Heart right ventricle (tissue), 16 donors: ENCODE data around the gene TMEM221. TPM values are rescaled to one million over a fixed set of nuclear protein-coding genes. Genes with fewer than 3 reads are reported as not detected.

Experiments
- ATAC-seq, 8 donors: fragments of 200-7000 bp; cut with Tn5 transposase; one replicate each; pipeline ENCODE4 v1.9.1; 2020; ENCODE audit warnings: mild to moderate bottlenecking in 8 of 8, moderate library complexity in 8 of 8, moderate number of reproducible peaks in 1 of 8
- DNase-seq, 2 donors: peaks; one replicate each; pipeline ENCODE4 v3.0.0-alpha.2; 2020
- H3K27ac ChIP-seq, 10 donors: fragments of 200-600 bp; sonication (generic) in 2 of 10; one replicate each; pipeline versions ENCODE4 v1.5.0 to v1.8.0; 2020 to 2022; ENCODE audit warnings: mild to moderate bottlenecking in 3 of 10
- H3K27me3 ChIP-seq, 7 donors: fragments of 200-600 bp; one replicate each; pipeline ENCODE4 v1.8.0; 2021 to 2022; ENCODE audit warnings: mild to moderate bottlenecking in 2 of 7
- H3K36me3 ChIP-seq, 9 donors: fragments of 200-600 bp; sonication (generic) in 1 of 9; one replicate each; pipeline versions ENCODE4 v1.5.0 to v1.8.0; 2020 to 2022; ENCODE audit warnings: mild to moderate bottlenecking in 2 of 9
- H3K4me1 ChIP-seq, 9 donors: fragments of 200-600 bp; sonication (generic) in 1 of 9; one replicate each; pipeline versions ENCODE4 v1.5.0 to v1.8.0; 2020 to 2022; ENCODE audit warnings: mild to moderate bottlenecking in 4 of 9
- H3K4me3 ChIP-seq, 10 donors: fragments of 200-600 bp; sonication (generic) in 2 of 10; one replicate each; pipeline versions ENCODE4 v1.5.0 to v1.8.0; 2020 to 2022; ENCODE audit warnings: mild to moderate bottlenecking in 7 of 10, moderate library complexity in 2 of 10
- H3K9me3 ChIP-seq, 11 donors: fragments of 200-600 bp in 10 of 11; sonication (generic) in 2 of 11; one replicate each; pipeline versions ENCODE4 v1.5.0 to v1.8.0; 2013 to 2022; ENCODE audit warnings: mild to moderate bottlenecking in 2 of 11, control low read depth in 1 of 11, moderate library complexity in 1 of 11
- CTCF ChIP-seq, 9 donors: fragments of 200-600 bp; sonication (generic) in 2 of 9; IDR thresholded peaks; one replicate each; pipeline versions ENCODE4 v1.5.0 to v1.8.0; 2021 to 2022; ENCODE audit warnings: antibody characterized with exemption in 9 of 9, mild to moderate bottlenecking in 5 of 9, moderate library complexity in 1 of 9
- WGBS, 2 donors: extraction: QIAGEN DNeasy Blood & Tissue Kit; methylation state at CpG; one replicate each; pipeline ENCODE4 v1.1.7; 2013; ENCODE audit warnings: inconsistent platforms in 1 of 2; 5-methylcytosine and 5-hydroxymethylcytosine counted together
- intact Hi-C, 10 donors: fragments of 100-400 bp; cut with DNase I; formaldehyde crosslinking; loops; one replicate each; pipeline versions ENCODE4 v1.11.1 to v1.14.2; 2022
- polyA plus RNA-seq, 2 donors: library from polyadenylated mRNA; stranded (reverse); fragments of 200-250 nt; gene quantifications; one replicate each; pipeline ENCODE4 v1.2.3, GENCODE V29; 2013
- total RNA-seq, 10 donors: library from RNA; stranded (reverse); fragmentation: NEBNext Ultra II Directional in 3 of 10; extraction: Animal tissue kit (Norgen Biotek cat#: 25700) in 3 of 10; gene quantifications; one replicate each; pipeline versions ENCODE4 v1.2.1 to v1.2.4, GENCODE V29; 2021 to 2023
- donor health status: Arrhythmogenic right ventricular cardiomyopathy.
- donor health status: ischemic (EF 13 %, LVEDD 7.1; RV severe dilation, severe dysfunction).
- donor health status: healthy with polysubstance abuse.
- donor health status: DM: no; HTN: yes; CAD: no.
- donor health status: DM: no; HTN: no; CAD: no.
- donor health status: ischemic (EF 25% LVEDD 6.9; RV normal size, moderate dysfunction).
- donor health status: ischemic (EF 25% LVEDD 5.7; RV mildly dilated, moderate dysfunction).
- donor health status: healthy.
- donor health status: DM: yes; HTN: yes; CAD: no.
- donor health status: Ischemic cardiomyopathy.
- donor health status: ischemic (EF 35%, LVEDD 5.7; RV mildly dilated, moderate dysfunction).
- donor health status: nonischemic (EF 11% LVEDD 7.7; RV severe dilation, severe dysfunction).
- donor health status: DM: yes; HTN: yes; CAD: no.
- donor health status: PGD.
- donor health status: ischemic (EF 29% LVEDD 5.4; RV normal size, mild dysfunction).
- donor health status: nonischemic (EF 23%, LVEDD 6.1; RV moderate dilation, normal function).

Gene TMEM221
- total and polyA plus RNA-seq, 12 donors, result 0.03 to 0.20 (median 0.12) TPM; not detected in 9

- Histone ChIP-seq H3K9me3 (no peaks in the 10 kb centered on the region), H3K4me3 (no peak overlapping the region), H3K27me3 (peaks cover 9 to 93% (median 75%) of the 10 kb centered on the region in 7 donors), H3K4me1 (peaks cover 0 to 7% (median 0%) of the 10 kb centered on the region in 9 donors), H3K36me3 (no peaks in the 10 kb centered on the region), H3K27ac (no peak overlapping the region)
- no peak for TF ChIP-seq CTCF (IDR thresholded peaks at IDR 0.05)
- ATAC-seq (no peak), DNase-seq (no peak)
- 63 to 67% methylated on average over 11 of the region's 11 CpGs for WGBS, 2 donors
- intact Hi-C loops, result loop anchor here in 7 of 10 donors (10.0 kb wide), 4 partner anchors 119 to 399 kb away; partner anchors contain the start of gene RPL18A (in 2 of the 7)
Measured at GRCh38 chr19:17456127-17456526, 7.7 kb upstream of the TMEM221 start.

GRCh38 chr19:17455308-17456123 lies 7.0 kb upstream of the TMEM221 start:
- 12 to 13% methylated on average over 55 to 58 of the region's 58 CpGs for WGBS, 2 donors
- peaks cover 0 to 7% (median 0%) of the 10 kb centered on the region in 9 donors for H3K4me1 ChIP-seq
- intact Hi-C loops, result loop anchor here in 7 of 10 donors (10.0 kb wide), 4 partner anchors 119 to 399 kb away; partner anchors contain the start of gene RPL18A (in 2 of the 7)
- H3K27me3 ChIP-seq, result peaks cover 9 to 88% (median 72%) of the 10 kb centered on the region in 7 donors
- H3K27ac ChIP-seq, result no peak overlapping the region
- no peak for TF ChIP-seq CTCF (IDR thresholded peaks at IDR 0.05)
- H3K9me3 ChIP-seq, result no peaks in the 10 kb centered on the region
- H3K36me3 ChIP-seq, result no peaks in the 10 kb centered on the region
- no peak overlapping the region for H3K4me3 ChIP-seq
- DNase-seq, result no peak
- ATAC-seq, result no peak

- DNase-seq (no peak), ATAC-seq (peak in 3 of 8 donors; percentile 21 to 31 (median 24))
- no peak overlapping the region for H3K4me3 ChIP-seq
- peaks cover 0 to 7% (median 0%) of the 10 kb centered on the region in 9 donors for H3K4me1 ChIP-seq
- no peak for TF ChIP-seq CTCF (IDR thresholded peaks at IDR 0.05)
- WGBS, 2 donors, result 3 to 6% methylated on average over 13 of the region's 13 CpGs
- intact Hi-C loops, result loop anchor here in 7 of 10 donors (5.0 to 10.0 kb wide), 6 partner anchors 118 to 403 kb away; partner anchors contain the start of gene RPL18A (in 3 of the 7)
- H3K27ac ChIP-seq, result no peak overlapping the region
- no peaks in the 10 kb centered on the region for H3K9me3 ChIP-seq
- H3K27me3 ChIP-seq, result peaks cover 9 to 81% (median 65%) of the 10 kb centered on the region in 7 donors
- no peaks in the 10 kb centered on the region for H3K36me3 ChIP-seq
Measured at GRCh38 chr19:17454576-17455071, 6.2 kb upstream of the TMEM221 start.

GRCh38 chr19:17451820-17452219 lies 3.4 kb upstream of the TMEM221 start:
- no peak for TF ChIP-seq CTCF (IDR thresholded peaks at IDR 0.05)
- Histone ChIP-seq H3K27ac (no peak overlapping the region), H3K27me3 (peaks cover 9 to 71% (median 37%) of the 10 kb centered on the region in 7 donors), H3K4me3 (no peak overlapping the region), H3K4me1 (peaks cover 0 to 15% (median 7%) of the 10 kb centered on the region in 9 donors), H3K36me3 (no peaks in the 10 kb centered on the region), H3K9me3 (no peaks in the 10 kb centered on the region)
- WGBS, 2 donors, result 89 to 92% methylated on average over 4 of the region's 4 CpGs
- DNase-seq (no peak), ATAC-seq (no peak)
- intact Hi-C loops, result loop anchor here in 7 of 10 donors (5.0 to 10.0 kb wide), 6 partner anchors 120 to 405 kb away; partner anchors contain the start of gene RPL18A (in 3 of the 7)
